NOMO-1 (cell line): ENCODE measurements around the gene SLAMF9.

Experiments used
- DNase-seq, 2 experiments: peaks; one replicate each; lab custom pipeline; 2025; ENCODE audit not compliant: unreplicated experiment in 2 of 2; lab: John Stamatoyannopoulos, UW

Gene SLAMF9

DNA sequence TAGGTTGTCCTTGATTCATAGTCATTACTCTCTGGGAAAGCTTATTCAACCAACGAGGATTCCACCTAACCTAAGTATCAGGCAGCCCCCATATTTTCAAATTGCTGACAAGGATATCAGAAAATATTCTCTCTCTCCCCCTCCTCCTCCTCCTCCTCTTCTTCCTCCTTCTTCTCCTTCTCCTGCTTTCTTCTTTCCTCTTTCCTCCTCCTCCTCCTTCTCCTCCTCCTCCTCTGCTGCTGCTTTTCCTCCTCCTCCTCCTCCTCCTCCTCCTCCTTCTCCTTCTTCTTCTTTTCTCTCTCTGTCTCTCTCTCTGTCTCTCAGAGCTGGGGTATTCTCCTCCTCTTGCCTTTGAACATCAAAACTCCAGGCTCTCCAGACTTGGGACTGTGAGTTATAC lies 6.1 kb downstream of the SLAMF9 start:
- no peak for DNase-seq

DNA sequence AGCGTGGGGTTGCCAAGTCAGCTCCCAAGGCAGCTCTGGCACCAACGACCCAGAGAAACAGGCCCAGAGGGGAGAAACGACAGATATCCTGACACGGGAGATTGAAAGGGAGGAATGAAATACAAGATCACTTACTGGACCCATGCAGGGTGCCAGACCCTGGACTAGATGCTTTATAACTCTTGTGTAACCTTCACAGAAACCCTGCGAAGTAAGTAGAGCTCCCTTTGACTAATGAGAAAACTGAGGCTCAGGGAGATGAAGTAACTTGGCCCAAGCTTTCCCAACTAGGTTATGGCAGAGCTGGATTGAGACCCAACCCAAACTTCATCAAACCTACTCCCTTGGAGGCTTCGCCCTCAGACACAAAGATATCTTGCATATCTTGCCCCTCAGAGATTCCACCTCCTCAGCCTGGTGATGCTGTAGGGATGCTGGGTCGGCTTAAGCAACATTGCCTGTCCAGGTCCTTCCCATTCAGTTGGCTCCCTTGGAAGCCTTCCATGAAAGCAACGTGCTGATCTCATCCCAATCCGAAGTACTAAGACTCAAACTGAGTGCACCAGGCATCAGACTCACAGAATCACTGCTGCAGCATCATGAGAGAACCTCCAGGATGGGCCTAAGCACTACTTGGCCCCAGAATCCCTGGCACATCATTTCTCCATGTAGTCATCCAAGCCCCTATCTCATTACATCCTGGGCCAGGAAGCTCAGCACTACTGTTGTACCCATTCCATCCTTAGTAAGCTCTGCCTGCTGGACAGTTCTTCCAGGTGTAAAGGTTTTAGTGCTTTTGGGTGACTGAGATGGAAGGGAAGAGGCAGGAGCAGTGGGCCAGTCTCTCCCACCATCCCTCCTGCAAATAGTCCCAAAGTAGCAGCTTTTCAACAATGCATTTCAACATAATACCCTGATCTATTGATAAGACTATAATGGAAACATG lies 7.5 kb downstream of the SLAMF9 start:
- DNase-seq, result no peak

DNA sequence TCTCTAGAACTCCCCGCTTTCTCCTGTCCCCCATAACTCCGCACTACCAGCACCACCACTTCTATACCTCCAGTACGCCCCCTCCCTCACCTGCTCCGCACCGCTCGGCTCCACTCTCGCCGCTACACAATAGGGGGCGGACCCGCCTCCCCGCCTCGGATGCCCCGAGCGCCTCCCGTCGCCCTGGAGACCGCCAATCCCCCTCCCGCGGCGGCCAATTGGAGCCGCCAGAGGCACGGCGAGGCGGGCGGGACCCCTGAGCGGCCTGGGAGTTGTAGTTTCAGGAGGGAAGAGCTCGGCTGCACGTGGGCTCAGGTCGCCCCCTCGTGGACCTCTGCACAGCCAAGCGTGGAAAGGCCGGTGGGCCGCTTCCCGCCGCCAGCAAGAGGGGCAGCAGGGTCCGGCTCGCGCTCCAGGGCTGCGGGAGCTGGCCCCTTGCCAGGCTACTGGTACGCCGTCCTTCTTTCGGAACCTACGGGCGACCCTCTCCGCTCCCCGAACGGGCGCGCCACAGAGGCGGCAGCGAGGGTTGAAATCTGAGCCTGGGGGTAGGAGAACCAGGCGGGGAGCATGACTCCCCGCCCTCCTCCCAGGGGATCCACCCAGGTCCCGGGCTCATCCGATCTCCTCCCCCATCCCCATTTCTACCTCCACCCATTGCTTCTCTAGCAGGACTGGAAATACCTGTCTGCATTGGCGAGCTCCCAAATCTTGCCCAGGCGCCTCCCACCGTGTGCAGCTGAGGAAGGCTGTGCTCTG lies 8.4 kb downstream of the SLAMF9 start, which contains the start of gene IGSF9:
Gene IGSF9, minus strand, starts transcription at position 131 of the 759 bp plus-strand sequence. CDS start 2,159 bp downstream, outside the sequence.
- peak; percentile 23 to 36 for DNase-seq

DNA sequence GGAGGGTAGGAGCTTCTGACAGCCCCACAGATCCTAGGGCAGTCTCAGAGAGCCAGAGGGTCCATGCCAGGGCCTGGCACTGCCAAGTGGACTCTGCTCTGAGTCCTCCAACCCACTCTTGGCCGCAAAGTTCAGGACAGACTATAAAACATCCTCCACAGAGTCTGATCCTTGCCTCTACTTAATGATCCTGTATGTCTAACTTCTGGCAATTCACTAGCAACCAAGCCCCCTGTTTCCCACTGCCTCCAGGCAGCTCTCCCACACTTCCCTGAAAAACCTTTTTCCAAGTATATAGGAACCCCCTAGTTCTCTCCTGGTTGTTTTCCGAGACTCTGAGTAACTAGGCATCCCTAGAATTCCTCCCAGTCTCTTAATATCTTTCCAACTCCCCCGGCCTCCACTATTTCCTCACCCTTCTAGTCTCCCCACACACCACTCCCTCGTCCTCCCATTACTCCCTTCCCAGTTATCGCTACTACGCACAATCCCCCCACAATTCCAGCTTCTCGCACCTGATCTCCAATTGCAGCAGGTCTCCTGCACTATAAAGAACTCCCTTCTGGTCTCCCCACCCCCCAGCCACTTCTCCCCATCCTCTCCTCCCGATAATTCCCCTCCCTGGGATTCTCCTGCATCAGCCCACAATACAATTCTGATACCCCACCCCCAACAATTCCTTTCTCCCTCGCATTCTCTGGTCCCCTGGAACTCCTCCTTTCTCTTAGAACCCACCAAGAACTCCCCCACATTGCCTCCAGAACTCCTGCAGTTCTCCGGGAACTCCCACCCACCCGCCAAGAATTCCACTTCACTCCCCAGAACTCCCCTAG lies 9.2 kb downstream of the SLAMF9 start:
- DNase-seq, result no peak

DNA sequence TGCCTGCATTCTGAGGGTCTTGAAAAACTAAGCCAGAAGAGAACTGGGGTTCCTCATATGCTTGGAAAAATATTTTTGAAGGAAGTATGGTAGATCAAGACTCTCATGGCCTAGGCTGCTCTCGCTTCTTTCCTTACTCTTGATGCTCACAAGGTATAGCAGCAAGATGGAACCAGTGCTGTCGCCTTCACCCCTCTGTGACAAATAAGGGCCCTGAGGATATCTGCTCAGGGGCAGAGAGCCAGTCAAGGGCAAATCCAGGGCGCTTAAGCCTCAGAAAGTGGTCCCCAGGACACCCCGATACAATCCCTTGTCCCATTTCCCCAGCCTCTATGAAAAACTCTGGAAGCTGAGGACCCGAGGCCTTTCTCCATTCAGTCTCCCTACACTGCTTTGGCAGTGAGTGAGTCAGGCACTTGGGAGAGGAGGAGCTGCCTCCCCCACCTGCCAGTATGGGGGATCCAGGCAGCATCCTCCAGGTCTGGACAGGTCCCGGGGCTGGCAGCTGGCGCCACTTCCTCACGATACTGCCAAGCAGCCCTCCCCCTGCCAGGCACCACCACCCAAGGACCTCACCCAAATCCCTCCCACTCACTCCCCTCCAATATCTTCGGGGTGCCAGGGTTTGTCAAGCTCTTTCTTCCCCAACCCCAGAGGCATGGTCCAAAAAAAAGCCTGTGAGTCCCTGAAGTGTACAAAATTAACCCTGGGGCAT lies 10.0 kb downstream of the SLAMF9 start:
- DNase-seq, result no peak

- DNase-seq, result no peak
These were observed 10.8 kb downstream of the SLAMF9 start for GRCh38 chr1:159943278-159943640.

DNA sequence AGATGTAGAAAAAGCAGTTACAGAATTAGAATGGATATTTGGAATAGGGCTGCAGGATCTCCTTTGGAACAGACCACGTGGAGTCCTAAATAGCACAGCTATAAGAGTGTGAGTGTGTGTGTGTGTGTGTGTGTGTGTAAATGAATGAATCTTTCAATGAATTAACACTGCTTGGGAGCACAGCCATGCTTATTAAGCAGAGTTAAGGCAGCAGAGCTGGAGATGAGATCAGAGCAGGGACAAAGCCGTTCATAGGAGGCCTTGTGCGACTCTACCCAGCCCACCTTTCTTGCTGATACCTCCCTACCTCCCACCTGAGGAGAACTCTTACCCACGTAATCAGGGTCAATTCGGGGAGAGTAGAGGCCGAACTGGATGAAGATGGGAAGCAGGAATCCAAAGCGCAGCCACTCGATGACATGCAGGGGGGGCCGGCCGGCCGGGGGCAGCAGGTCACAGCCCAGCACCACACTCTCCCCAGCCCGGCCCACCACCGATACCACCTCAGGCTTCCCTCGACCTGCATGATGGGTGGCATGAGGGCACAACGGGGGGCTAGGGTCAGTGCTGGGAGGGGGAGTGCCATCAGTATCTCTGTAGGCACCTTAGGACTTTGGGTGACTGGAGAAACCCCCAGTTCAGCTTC lies 11.3 kb downstream of the SLAMF9 start:
- no peak for DNase-seq

DNA sequence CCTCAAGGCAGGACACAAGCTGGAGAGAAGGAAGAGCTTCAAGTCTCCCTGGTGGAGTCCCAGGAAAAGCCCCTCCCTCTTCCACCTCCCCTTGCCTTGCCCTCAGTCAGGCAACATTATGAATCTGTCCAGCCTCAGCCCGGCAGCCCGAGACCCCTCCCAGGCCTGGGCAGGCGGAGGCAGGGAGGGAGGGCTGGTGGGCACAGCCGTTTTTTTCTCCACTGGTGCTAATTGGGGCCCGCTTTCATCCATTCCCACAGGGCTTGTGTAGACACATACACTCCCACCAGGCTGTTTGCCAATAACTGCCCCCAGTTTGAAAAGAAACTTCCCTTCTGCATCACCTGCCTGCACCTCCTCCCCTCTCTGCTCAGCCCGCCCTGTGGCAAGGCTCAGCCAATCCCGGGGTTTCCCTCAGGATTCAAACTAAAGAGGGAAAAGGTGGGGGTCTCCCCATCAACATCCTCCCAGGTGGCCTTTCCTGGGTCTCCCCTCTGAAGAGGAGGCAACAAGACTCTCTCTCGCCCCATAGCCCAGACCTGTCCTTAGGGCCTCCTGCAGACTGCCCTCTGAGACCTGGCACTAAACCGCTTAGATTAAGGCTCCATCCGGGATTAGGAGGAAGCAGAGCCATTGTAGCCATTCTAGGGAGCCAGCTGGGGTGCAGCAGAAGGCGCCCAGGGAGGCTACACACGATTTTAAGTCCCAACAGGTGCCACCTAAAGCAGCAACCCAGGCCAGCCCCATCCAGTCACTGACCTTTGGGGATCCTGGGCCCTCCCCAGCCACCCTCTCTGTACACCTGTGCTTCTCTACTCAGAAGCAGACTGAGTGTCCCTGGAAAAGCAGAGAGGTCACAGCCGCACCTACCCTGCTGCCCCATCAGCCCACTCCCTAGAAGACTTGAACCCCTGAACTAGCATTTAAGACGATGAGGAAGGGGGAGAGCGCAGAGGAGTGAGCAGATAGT lies 12.2 kb downstream of the SLAMF9 start:
- DNase-seq, result no peak

DNA sequence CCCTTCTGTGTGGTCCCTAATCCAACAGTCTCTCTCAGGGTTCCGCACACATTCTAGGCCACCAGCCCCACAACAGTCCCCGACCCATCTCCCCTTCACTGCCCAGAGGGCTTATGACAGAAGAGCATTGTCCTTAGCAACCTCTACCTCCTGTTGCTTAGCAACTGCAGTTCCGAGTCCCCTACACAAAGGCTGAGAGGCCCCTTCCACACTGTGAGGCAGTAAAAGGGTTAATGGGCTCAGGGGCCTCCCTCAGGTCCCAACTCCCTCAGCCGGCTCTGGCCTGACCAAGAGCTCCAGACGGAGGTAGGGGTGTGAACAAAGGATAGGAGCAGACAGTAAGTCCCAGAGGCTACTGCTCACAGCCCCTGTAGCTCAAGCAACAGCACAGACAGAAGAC lies 12.9 kb downstream of the SLAMF9 start:
- DNase-seq, result no peak

GRCh38 chr1:159940006-159940620 lies 13.9 kb downstream of the SLAMF9 start:
- DNase-seq, result no peak

- no peak for DNase-seq
These were observed 14.4 kb downstream of the SLAMF9 start for GRCh38 chr1:159939678-159940002.

- DNase-seq, result no peak
These were observed 14.9 kb downstream of the SLAMF9 start for GRCh38 chr1:159938905-159939677.

DNA sequence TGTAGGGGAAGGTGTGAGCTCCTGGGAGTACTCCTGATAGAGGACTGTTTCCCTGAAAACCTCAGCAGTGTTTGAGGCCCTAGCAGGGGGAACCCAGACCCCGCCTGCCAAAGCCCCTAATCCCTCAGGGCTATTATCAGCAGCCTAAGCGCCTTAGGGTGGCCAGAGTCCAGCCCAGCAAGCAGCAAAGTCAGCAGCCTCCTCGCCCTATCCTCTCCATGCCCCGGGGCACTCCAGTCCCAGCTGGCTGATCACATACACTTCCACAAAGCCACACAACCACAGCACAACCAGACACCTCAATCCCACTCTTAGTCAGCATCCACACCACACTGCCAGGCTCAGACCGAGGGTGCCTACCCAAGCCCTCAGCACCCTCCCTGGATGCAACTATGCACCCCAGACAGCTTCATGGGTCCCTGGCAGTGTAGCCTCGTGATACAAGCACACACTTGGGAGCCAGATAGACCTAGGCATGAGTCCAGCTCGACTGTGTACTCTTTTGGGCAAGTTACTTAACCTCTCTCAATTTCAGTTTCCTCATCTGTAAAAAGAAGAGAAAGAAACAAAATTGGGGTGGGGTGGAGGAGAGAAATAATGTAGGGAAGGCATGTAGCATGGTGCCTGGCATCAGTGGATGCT lies 15.7 kb downstream of the SLAMF9 start:
- no peak for DNase-seq

DNA sequence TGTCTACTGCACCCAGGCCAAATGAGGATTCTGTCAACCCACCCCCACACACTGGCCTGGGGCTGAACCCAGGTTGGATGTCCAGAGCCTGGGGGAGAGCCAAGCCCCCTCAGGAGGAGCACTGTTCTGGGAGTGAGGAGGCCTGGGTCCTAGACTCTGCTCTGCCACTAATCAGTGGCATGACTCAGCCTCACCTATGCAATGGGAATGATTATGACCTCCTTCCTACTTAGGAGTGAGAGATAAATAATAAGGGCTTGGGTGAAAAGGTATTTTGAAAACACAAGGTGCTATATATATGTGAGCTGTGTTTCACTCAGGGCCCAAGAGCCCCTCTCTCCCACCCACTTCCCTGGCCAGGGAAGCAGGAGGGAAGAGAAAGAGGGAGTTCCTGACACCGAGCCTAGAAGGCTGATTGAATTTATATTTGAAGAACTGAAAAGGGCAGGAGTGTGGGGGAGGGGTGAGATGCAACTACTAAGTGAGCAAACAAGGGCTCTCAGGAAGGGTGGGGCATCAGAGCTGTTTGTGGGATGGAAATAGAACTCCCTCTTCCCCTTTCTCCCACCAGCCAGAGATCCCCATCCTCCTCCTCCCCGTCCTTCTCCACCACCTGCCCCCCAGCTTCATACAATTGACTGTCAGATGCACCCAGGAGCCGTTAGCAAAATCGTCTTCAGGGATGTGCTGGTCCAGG lies 16.8 kb downstream of the SLAMF9 start:
- peak; percentile 66 to 75 for DNase-seq

GRCh38 chr1:159936273-159936904 lies 17.6 kb downstream of the SLAMF9 start:
- peak; percentile 61 to 73 for DNase-seq

DNA sequence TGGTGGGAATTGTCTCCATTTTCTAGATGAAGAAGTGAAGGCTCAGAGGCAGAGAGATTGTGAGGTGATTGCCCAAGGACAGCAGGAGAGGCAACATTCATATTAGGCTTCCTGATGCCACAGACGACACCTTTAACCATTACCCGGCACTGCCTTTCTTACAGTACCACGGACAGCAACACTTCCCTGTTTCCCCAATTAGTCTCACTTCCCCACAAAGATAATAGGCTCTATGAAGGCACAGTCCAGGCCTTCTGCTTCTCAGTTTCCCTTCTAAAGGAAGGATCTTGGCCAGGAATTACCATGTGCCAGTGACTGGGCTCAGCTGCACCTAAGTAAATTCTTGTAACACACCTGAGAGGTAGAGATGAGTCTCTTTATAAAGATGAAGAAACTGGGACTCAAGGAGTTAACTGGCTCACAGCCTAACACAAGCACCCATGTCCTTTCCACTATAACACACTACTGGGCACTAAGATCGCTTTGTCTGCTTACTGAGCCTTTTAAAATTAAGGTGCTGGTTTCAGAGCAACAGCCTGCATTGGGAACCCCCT lies 18.2 kb downstream of the SLAMF9 start:
- DNase-seq, result peak; percentile 42 to 83
